ENCODE data around the gene LMTK3. TPM values are rescaled to one million over a fixed set of nuclear protein-coding genes. Genes with fewer than 3 reads are reported as not detected.

LMTK3 gene
- total and polyA plus RNA-seq, 9 of the 15 experiments (the other 6 are each of a cell fraction or from before 2014, with no cell fraction given) = 0.35 to 12.3 (median 2.0) TPM; not detected in 2

- no peak for TF ChIP-seq MYC (IDR thresholded peaks at IDR 0.05; ENCODE audit: low read depth, low read length)
- no peak for TF ChIP-seq MYC (CRISPR knock-in tag; IDR thresholded peaks at IDR 0.05; ENCODE audit: borderline replicate concordance, low read depth)
- TF ChIP-seq ATF1 (CRISPR knock-in tag; IDR thresholded peaks at IDR 0.05) = no peak
- peak; percentile 16; the same call in 1 of the 2 replicates for TF ChIP-seq ATF1 (tag; IDR thresholded peaks at IDR 0.05)
- TF ChIP-seq ZNF740 (CRISPR knock-in tag; IDR thresholded peaks at IDR 0.05) = peak; percentile 95
- TF ChIP-seq ZNF740 (tag; IDR thresholded peaks at IDR 0.05) = peak in 1 of 2 experiments; percentile 82; a peak in 1 of 4 replicates
- 0 out of 2 replicates have a peak, but pooled peaks have one; percentile 32 for TF ChIP-seq PBX2 (CRISPR knock-in tag; IDR thresholded peaks at IDR 0.05; ENCODE audit: low read depth)
- TF ChIP-seq PBX2 (tag; conservative IDR thresholded peaks at IDR 0.05; ENCODE audit: low read depth) = peak; percentile 33; the same call in 1 of the 2 replicates
- no peak for TF ChIP-seq POLR3G (IDR thresholded peaks at IDR 0.05; ENCODE audit: extremely low read depth, insufficient read length, insufficient replicate concordance)
- no peak for TF ChIP-seq MTA1 (IDR thresholded peaks at IDR 0.05; ENCODE audit: borderline replicate concordance)
- peak; percentile 63; the same call in 1 of the 2 replicates for TF ChIP-seq BMI1 (IDR thresholded peaks at IDR 0.05; ENCODE audit: low read length)
- peak; percentile 93 for TF ChIP-seq PKNOX1 (IDR thresholded peaks at IDR 0.05)
- TF ChIP-seq ZBTB2 (IDR thresholded peaks at IDR 0.05) = peak; percentile 16; the same call in 1 of the 2 replicates
- TF ChIP-seq USF2 (CRISPR knock-in tag; IDR thresholded peaks at IDR 0.05) = no peak
- TF ChIP-seq TEAD2 (tag; IDR thresholded peaks at IDR 0.05) = no peak
- TF ChIP-seq ZKSCAN8 (CRISPR knock-in tag; IDR thresholded peaks at IDR 0.05) = no peak
- TF ChIP-seq RFX1 (IDR thresholded peaks at IDR 0.05) = peak; percentile 92
- TF ChIP-seq CSDE1 (IDR thresholded peaks at IDR 0.05) = peak in 1 of 2 experiments; percentile 54; a peak in 1 of 4 replicates
- TF ChIP-seq ELF2 (CRISPR knock-in tag; IDR thresholded peaks at IDR 0.05) = no peak
- peak; percentile 43 for TF ChIP-seq SP2 (IDR thresholded peaks at IDR 0.05; ENCODE audit: extremely low read depth, low read depth, low read length, poor library complexity, severe bottlenecking)
- TF ChIP-seq MXI1 (IDR thresholded peaks at IDR 0.05; ENCODE audit: low read depth, low read length) = peak; percentile 68; the same call in 1 of the 2 replicates
Observed at GRCh38 chr19:48511800-48512503, at the start of gene LMTK3 (continued).
